ENCODE results near the gene BNIP1. TPM values are rescaled to one million over a fixed set of nuclear protein-coding genes. Genes with fewer than 3 reads are reported as not detected.

The BNIP1 gene
- polyA plus RNA-seq (23.3 and 26.2 TPM in 2 replicates), polyA minus RNA-seq (26.7 and 27.0 TPM in 2 replicates)

DNA sequence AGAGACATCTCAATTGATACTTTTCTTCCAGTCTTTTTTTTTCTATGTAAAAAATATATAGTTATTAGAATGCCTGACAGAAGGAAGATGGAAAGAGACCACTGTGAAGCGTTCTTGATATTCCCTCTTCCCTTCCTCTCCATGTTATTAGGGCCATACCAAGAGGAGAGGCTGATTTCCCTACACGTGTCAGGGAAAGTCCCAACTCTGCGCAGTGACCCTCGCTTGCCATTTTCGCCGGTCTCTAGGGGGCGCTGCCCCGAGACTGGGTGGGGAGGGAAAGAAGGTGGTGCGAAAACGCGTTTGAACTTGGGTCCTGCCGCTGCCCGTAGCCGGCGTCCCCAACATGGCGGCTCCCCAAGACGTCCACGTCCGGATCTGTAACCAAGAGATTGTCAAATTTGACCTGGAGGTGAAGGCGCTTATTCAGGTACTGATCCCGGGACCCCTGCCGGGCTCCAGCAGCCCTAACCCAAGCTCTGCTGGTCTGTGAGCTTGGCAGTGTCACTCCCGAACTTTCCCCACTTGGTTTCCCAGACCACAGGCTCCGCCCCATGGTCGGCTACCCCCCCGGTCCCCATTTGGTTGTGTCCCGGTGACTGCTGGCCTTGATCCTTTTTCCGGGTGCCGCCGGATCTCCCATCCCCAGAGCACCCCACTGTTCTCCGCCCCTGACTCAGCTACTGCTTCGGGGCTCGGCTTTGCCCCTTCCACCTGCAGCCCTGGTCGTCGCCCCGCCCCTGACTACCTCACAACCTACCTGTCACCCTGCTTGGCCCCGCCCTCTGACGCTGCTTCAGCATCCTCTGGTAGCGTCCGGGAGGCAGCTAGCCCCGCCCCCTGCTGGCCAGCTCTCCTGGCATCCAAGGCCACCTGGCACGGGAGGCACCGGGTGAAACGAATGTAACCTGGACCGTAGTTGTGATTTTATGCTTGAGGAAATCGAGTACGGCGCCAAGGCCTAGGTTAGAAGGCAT lies at the start of gene BNIP1:
Gene BNIP1, plus strand, starts transcription at position 332 of the 977 bp plus-strand sequence. Its CDS starts 15 bp downstream, at position 347.
- Histone ChIP-seq H2AFZ (ENCODE audit: low read depth, low read length) (peak within 1 kb of the TSS; percentile 100), H3K79me2 (replicated peaks; ENCODE audit: insufficient read depth, low read length) (no peaks in the 10 kb centered on the region), H3K27ac (ENCODE audit: low read length) (peak within 1 kb of the TSS; percentile 84), H3K36me3 (ENCODE audit: insufficient read depth, low read length) (no peaks in the 10 kb centered on the region), H3K27me3 (ENCODE audit: insufficient read depth, low read depth, low read length) (no peaks in the 10 kb centered on the region), H3K9ac (ENCODE audit: low read length) (peak within 1 kb of the TSS; percentile 90), H3K9me3 (ENCODE audit: low read length) (no peaks in the 10 kb centered on the region), H4K20me1 (ENCODE audit: insufficient read depth) (no peaks in the 10 kb centered on the region), H3F3A (ENCODE audit: insufficient read depth, low read length, poor library complexity, severe bottlenecking) (no peaks in the 10 kb centered on the region), H3K4me2 (ENCODE audit: low read length) (peak within 1 kb of the TSS; percentile 90), H3K4me3 (ENCODE audit: low read length) (peak within 1 kb of the TSS; percentile 100), H3K9me2 (ENCODE audit: insufficient read depth, low read length) (no peaks in the 10 kb centered on the region)
- TF ChIP-seq POLR2AphosphoS5 (IDR thresholded peaks at IDR 0.05) (peak; percentile 78), EP300 (conservative IDR thresholded peaks at IDR 0.05; ENCODE audit: poor library complexity, severe bottlenecking) (no peak), MXI1 (conservative IDR thresholded peaks at IDR 0.05; ENCODE audit: poor library complexity, severe bottlenecking) (peak; percentile 93), TAF1 (IDR thresholded peaks at IDR 0.05; ENCODE audit: low read depth) (peak; percentile 42), RAD21 (conservative IDR thresholded peaks at IDR 0.05) (peak; percentile 54), EZH2 (IDR thresholded peaks at IDR 0.05; ENCODE audit: borderline replicate concordance, insufficient read depth, low read length, poor library complexity, severe bottlenecking) (no peak), SMC3 (conservative IDR thresholded peaks at IDR 0.05; ENCODE audit: poor library complexity) (peak; percentile 64), REST (IDR thresholded peaks at IDR 0.05; ENCODE audit: borderline replicate concordance) (peak; percentile 73)
- TF ChIP-seq, protein P1, sequence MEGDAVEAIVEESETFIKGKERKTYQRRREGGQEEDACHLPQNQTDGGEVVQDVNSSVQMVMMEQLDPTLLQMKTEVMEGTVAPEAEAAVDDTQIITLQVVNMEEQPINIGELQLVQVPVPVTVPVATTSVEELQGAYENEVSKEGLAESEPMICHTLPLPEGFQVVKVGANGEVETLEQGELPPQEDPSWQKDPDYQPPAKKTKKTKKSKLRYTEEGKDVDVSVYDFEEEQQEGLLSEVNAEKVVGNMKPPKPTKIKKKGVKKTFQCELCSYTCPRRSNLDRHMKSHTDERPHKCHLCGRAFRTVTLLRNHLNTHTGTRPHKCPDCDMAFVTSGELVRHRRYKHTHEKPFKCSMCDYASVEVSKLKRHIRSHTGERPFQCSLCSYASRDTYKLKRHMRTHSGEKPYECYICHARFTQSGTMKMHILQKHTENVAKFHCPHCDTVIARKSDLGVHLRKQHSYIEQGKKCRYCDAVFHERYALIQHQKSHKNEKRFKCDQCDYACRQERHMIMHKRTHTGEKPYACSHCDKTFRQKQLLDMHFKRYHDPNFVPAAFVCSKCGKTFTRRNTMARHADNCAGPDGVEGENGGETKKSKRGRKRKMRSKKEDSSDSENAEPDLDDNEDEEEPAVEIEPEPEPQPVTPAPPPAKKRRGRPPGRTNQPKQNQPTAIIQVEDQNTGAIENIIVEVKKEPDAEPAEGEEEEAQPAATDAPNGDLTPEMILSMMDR (IDR thresholded peaks at IDR 0.05; ENCODE audit: poor library complexity, severe bottlenecking) = peak; percentile 96

DNA sequence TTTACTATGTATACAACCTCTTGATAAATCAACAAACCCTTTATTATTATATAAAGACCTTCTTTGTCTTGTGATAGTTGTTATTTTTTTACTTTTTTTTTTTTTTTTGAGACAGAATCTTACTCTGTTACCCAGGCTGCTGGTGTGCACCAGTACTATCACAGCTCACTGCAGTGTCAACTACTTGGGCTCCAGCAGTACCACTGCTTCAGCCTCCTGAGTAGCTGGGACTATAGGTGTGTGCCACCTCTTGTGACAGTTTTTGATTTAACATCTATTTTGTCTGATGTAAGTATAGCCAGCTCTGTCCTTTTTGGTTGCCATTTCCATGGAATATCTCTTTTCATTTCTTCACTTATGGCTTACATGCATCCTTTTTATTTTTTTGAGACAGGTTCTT lies 45.5 kb upstream of the BNIP1 start:
- no peak overlapping the region for H3K27ac ChIP-seq (ENCODE audit: low read length)
- TF ChIP-seq SMC3 (conservative IDR thresholded peaks at IDR 0.05; ENCODE audit: poor library complexity) (no peak), MXI1 (conservative IDR thresholded peaks at IDR 0.05; ENCODE audit: poor library complexity, severe bottlenecking) (no peak), POLR2AphosphoS5 (IDR thresholded peaks at IDR 0.05) (no peak), TAF1 (IDR thresholded peaks at IDR 0.05; ENCODE audit: low read depth) (no peak), EZH2 (IDR thresholded peaks at IDR 0.05; ENCODE audit: borderline replicate concordance, insufficient read depth, low read length, poor library complexity, severe bottlenecking) (no peak), EP300 (conservative IDR thresholded peaks at IDR 0.05; ENCODE audit: poor library complexity, severe bottlenecking) (no peak), RAD21 (conservative IDR thresholded peaks at IDR 0.05) (no peak), REST (IDR thresholded peaks at IDR 0.05; ENCODE audit: borderline replicate concordance) (no peak)
- TF ChIP-seq, protein P1 (IDR thresholded peaks at IDR 0.05; ENCODE audit: poor library complexity, severe bottlenecking) = no peak

More for the DNA sequence above, 45.5 kb upstream of the BNIP1 start:
- no peaks in the 10 kb centered on the region for H4K20me1 ChIP-seq (ENCODE audit: insufficient read depth)
- H3K9ac ChIP-seq (ENCODE audit: low read length) = no peak overlapping the region
- no peaks in the 10 kb centered on the region for H3K9me3 ChIP-seq (ENCODE audit: low read length)
- H3K4me2 ChIP-seq (ENCODE audit: low read length) = no peak overlapping the region
- no peaks in the 10 kb centered on the region for H3K9me2 ChIP-seq (ENCODE audit: insufficient read depth, low read length)
- no peaks in the 10 kb centered on the region for H3K36me3 ChIP-seq (ENCODE audit: insufficient read depth, low read length)
- no peak overlapping the region for H3K4me3 ChIP-seq (ENCODE audit: low read length)
- no peaks in the 10 kb centered on the region for H3K27me3 ChIP-seq (ENCODE audit: insufficient read depth, low read depth, low read length)
- H2AFZ ChIP-seq (ENCODE audit: low read depth, low read length) = no peak overlapping the region
- no peaks in the 10 kb centered on the region for H3F3A ChIP-seq (ENCODE audit: insufficient read depth, low read length, poor library complexity, severe bottlenecking)
- H3K79me2 ChIP-seq (replicated peaks; ENCODE audit: insufficient read depth, low read length) = no peaks in the 10 kb centered on the region
